NCI-H2029 treated with DMSO at 0.1 percent for 48 hours (cell line): ENCODE measurements around the gene SYCE1L.
"Not testable (repeated sequence)": the region's sequence is repeated elsewhere in the genome, so short reads cannot be mapped to it uniquely, and the experiment has no call there.

Source experiments
- DNase-seq: peaks from one replicate; lab custom pipeline; 2025; lab: John Stamatoyannopoulos, UW

The SYCE1L gene, protein sequence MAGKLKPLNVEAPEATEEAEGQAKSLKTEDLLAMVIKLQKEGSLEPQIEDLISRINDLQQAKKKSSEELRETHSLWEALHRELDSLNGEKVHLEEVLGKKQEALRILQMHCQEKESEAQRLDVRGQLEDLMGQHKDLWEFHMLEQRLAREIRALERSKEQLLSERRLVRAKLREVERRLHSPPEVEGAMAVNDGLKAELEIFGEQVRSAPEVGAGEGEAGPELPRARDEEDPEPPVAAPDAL

DNA sequence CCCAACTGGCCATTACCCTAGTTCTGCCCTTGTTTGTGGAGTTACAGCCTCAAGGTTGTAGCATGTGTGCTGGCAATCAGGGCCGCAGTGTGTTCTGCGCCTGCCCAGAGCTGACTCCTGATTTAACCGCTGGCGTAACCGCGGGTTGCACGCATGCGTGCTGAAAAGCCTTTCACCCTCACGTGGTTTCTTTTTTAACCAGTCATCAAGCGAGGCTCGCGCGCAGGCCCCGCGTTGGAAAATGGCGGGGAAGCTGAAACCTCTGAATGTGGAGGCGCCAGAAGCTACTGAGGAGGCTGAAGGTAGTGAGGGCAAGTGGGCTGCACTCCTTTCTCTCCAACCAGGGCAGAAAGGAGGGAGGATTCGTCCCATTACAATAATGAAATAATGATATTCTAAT, at the start of gene SYCE1L:
Gene SYCE1L (plus strand): TSS at position 198 of the 400 bp plus-strand sequence. CDS start 44 bp downstream, at position 242.
- no peak for DNase-seq

DNA sequence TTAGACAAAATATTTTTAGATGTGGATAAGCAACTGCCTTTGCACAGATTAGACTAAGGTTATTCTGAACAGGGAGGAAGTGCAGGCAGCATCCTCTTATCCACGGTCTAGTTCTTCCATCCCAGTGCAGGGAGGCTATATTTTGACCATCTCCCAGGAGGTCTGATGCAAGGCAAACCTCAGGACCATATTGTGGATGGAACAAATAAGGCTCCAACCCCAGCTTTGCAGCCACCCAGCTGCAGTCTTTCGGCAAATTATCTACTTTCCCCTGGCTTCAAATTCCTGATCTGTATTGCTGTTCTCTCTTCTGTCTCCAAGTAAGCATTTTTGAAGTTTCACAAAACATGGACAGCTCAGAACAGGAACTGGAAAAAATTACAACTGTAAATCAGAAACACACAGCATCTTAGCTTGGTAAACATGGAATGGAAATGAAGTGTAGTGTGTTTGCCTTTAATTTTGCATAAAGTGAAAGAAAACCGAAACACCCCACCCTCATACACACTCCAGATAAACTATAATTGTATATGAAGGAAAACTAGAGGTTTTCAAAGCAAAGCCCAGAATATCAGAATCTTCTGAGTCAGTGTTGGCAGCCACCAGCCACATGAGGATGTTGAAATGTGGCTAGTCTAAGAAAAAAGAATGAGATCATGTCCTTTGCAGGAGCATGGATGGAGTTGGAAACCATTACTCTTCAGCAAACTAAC, 41.7 kb upstream of the SYCE1L start:
- no peak for DNase-seq

DNA sequence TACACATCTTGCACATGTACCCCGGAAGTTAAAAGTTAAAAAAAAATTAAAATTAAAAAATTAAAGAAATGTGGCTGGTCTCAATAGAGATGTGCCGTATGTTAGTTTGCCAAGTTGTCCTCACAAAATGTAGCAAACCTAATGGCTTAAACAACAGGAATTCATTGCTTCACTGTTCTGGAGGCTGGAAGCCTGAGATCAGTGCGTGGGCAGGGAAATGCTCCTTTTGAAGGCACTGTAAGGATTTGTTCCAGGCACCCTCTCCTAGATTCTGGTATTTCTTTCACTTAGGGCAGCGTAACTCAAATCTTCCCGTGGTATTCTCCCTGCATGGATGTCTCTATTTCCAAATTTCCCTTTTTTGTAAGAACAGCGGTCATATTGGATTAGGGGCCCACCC, 40.9 kb upstream of the SYCE1L start:
- DNase-seq: no peak

DNA sequence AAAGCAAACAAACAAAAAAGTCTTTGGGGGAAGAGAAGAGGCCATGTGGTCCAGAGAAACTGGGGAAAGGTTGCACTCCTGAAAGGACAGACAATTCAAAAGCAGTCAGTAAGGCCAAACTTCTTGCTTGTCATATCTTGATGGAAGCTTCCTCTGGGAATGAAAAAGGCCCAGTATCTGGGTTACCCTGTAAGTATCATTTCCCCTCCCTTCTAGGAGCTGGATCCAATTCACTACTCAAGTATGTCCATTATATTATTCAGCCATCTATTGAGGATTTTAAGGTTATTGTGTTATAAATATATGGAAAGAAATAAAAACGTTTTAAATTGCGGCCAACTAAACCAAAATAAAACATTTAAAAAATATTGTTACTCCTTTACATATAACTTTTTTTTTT, 34.2 kb upstream of the SYCE1L start:
- no peak for DNase-seq

DNA sequence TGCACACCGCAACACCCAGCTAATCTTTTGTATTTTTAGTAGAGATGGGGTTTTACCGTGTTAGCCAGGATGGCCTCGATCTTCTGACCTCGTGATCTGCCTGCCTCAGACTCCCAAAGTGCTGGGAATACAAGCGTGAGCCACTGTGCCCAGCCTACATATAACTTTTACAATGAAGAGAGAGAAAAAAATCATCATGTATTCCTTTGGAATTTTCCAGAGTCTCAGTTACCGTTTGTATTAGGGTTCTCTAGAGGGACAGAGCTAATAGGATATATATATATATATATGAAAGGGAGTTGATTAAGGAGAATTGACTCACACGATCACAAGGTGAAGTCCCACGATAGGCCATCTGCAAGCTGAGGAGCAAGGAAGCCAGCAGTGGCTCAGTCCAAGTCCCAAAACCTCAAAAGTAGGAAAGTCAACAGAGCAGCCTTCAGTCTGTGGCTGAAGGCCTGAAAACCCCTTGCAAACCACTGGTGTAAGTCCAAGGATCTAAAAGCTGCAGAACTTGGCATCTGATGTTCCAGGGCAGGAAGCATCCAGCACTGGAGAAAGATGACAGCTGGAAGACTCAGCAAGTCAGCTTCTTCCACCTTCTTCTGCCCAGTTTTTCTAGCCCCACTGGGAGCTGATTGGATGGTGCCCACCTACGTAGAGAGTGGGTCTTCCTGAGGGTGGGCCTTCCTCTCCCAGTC, 33.5 kb upstream of the SYCE1L start:
- DNase-seq: not testable (repeated sequence)

DNA sequence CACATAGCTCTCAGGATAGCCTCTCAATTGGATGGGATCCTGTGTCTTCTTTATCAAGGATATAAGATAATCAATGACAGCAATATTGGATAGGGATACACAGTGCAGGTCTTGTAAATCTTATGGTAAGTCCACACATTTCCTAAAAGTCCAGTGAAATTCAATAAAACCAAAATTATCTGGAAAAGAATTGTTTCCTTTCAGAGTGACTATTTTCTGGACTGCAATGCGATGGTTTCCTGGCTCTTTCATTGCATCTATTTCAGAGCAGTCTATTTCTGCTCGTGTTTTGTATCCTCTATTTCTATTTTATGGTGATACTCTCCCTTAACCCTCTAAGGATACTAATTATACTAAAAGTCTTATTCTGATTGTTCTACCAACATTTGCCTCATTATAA, 32.5 kb upstream of the SYCE1L start:
- DNase-seq: no peak

DNA sequence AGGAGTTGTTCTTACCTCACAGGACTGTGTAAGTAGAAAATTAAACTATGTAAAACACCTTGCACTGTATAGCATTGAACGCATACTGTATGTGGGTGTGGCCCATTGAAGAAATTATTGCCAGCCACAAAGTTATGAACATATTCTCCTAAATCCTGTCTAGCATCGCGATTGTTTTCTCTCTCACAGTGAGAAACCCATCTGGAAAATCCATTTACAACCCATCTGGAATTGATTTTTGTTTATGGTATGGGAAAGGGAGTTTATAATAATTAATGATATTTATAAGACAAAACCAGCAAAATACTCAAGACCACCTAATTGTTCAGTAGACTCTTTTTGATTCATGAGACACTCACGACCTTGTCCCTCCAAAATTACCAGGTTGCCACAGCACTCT, 30.3 kb upstream of the SYCE1L start:
- no peak for DNase-seq

DNA sequence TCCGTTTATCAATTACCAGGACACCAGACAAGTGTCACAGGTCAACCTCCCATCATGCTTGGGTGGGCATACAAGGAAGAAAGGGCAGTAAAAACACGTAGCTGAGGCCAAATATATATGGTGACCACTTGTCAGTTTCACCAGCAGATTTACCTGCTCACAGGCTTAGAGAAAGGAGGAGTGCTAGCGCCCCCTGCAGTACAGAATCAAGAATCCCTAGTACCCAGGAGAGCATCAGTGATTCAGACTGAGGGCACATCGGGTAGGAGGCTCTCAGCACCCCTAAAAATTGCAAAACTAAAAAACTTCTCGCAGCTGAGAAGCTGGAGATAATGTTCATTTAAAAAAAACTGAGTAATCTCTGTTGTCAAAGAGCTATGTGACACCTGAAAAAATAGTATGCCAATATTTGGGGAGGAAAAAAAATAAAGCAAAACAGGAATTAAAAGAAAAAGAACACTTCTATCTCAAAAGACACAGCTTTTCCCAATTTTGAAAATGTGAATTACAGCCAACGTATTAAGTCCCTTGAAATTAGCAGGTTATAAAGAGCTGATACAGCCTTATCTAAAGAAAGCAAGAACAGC, 29.5 kb upstream of the SYCE1L start:
- peak; percentile 3 for DNase-seq

DNA sequence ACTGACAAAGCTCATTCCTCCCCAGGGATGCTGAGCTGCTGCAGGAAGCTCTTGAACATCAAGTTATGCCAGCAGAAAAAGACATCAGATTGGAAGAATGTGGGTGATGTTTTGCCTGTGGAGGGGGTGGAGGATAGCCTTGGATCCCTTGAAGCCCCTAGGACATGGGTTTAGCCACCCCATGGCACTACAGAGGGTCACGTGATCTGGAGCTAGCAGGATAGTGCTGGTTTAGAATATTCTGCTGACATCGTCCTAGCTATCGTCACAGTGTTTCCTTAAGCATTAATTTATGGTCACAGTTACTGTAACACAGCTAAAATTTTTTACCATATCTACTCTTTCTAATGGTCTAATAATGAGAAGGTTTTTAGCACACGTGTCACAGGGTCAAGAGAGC, 28.4 kb upstream of the SYCE1L start:
- no peak for DNase-seq

DNA sequence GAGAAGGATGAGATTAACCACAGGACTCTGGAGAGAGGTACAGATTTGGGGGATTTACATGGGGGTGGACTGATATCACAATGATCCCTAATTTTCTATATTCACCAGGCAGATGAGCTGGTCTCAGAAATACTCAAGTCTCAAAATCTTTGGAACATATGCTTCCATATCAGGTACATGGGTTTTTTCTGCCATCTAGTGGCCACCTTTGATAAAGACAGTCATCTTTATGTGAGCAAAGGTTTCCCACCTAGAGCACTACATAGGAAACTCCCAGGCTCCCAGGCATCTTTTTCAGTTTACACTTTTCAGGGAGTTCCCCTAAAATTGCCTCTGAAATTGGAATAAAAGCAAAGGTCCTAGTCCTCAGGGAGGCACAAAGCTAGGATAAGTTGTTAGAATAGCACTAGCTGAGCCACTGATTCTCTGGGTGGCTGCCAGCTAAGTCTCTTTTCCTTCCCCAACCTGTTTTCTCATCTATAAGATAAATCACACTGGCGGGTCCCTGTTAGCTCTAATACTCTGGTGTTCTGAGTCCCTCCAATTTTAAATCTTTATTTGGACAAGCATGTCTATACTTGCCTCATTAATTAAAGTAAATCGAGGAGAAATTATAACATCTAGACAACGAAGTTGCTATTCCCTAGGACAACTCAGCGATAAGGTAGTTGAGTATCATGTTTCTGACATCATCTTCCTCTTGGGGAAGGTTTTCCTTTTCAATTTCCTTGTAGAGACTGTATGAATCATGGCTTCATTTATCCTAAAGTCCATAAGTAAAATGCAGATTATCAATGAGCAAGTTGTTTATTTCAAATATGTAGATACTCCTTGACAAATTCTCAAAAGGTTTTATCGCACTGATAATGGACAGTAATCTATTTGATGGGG, 27.2 kb upstream of the SYCE1L start:
- DNase-seq: peak; percentile 13

DNA sequence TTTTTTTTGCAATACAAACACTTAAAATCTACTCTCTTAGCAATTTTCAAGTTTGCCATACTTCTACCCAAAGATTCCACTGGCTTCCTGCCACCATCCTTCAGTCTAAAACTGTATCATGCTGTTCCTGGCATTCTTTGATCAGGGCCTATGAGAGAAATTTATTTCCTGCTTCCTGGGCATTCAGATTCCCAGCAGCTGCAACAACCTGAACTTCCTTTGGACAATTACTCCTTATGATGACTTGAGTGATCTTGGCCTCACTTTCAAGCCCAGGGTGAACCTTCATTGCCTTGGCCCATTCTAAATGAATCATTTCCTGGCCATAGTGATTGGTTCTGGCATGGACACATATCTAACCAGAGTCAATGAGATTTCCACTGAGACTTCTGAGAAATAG, 26.3 kb upstream of the SYCE1L start:
- DNase-seq: no peak

DNA sequence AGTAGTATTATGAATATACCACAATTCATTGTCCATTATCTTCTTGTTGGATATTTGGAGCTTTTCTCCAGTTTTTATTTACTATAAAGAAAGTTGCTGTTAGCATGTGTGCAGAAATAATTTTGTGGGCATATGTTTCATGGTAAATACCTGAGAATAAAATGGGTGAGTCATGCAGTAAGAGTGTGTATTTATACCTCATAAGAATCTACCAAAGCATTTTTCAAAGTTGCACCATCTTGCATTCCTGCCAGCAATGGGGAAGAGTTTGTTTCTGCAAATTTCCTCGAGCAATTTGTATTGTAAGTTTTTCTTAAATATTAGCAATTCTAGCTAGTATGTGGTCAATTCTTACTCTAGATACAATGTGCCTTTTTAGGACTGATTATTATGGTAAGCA, 16.1 kb upstream of the SYCE1L start:
- DNase-seq: no peak

DNA sequence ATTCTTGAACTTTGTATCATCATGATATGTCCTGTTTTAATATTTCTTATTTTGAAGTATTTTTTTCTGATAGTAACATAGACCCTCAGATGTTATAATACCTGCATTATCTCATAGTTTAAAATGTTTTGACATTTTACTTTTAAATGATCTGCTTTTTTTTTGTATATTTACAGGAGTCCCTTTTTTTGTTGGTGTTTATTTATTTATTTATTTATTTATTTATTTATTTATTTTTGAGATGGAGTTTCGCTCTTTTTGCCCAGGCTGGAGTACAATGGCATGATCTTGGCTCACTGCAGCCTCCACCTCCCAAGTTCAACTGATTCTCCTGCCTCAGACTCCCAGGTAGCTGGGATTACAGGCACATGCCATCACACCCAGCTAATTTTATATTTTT, 12.9 kb upstream of the SYCE1L start:
- DNase-seq: not testable (repeated sequence)

DNA sequence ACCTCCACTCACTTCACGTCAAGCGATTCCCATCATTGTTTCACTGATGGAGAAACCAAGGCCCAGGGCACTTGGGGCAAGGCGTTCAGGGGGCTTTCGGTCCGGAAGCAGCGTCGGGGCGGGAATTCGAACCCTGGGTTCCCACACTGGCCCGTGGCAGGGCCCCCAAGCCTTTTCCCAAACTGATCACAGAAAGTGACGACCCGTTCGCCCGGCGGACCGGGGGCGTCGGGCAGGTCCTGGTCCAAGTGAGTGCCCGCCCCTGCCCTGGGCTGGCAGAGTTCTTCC, 9.1 kb upstream of the SYCE1L start:
- DNase-seq: no peak

DNA sequence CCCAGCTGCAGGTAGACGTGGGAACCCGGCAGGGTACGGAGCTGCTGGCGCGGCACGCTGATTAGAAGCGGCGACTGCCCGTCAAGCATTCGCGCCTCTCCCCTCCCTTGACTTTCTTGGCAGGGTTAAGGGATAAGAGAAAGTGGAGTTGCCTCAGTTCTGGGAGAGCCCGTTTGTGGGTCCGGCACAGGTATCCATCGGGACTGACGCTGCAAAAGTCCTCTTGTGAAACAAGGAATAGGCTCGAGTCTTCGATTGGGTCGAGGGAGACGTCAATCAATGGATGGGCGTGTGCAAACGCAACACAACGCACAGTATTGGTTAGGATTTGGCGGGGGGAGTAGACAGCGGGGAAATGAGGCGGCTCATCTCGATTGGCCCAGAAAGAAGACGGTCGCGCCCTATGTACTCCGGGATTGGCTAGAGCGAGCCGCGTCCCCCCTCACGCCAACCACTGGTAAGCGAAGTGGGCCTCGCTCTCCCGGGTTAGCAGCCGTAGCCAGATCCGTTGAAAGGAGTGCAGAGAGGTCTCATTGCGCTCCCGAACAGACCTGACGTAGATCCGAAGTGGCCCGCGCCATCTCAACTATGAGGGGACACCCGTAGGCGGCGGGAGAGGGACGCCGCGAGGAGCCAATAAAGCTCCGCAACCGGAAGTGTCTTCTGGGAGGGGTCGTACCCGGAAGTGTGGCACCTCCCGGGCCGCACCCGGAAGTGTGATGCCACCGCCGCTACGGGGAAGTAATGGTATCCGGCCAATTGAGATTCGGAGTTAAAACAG, 8.5 kb upstream of the SYCE1L start, which contains the start of gene MON1B:
Gene MON1B (plus strand): TSS at position 713 of the 781 bp plus-strand sequence. CDS start 296 bp downstream, outside the sequence.
- DNase-seq: peak; percentile 80

DNA sequence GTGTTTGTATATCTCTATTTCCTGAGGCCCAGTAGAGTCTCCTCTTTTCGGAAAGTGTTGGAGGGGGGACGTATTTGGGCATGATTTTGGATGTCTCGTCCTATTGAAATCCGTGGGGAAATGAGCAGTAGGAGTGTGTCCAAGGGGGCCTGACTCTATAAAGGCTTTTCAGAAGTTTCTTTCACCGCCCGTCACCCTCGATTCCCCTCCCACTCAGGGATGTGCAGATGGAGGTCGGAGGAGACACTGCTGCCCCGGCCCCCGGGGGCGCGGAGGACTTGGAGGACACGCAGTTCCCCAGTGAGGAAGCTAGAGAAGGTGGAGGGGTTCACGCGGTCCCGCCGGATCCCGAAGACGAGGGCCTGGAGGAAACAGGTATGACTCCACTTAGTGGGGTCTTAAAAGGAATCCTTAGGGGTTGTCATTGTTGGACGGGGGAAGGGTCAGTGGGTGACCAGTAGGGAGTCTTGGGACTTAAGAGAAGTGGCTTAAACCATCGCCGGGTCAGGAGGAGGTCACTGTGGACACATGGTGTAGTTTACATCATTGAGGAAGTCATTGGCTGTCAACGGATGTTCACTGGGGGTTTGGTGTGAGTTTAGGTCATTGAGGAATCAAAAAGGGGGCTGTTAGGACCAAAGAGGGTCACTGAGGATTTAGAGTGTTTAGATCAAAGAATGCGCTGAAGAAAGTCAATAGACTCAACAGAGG, 7.8 kb upstream of the SYCE1L start:
- DNase-seq: no peak

DNA sequence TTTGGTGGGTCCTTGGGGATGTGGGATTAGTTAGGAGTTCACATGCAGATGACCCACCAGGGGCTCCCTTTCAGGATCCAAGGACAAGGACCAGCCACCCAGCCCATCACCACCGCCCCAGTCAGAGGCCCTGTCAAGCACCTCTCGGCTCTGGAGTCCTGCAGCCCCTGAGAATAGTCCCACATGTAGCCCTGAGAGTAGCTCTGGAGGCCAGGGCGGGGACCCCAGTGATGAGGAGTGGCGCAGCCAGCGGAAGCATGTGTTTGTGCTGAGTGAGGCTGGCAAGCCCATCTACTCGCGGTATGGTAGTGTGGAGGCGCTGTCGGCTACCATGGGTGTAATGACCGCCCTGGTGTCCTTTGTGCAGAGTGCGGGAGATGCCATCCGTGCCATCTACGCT, 5.8 kb upstream of the SYCE1L start:
- no peak for DNase-seq

DNA sequence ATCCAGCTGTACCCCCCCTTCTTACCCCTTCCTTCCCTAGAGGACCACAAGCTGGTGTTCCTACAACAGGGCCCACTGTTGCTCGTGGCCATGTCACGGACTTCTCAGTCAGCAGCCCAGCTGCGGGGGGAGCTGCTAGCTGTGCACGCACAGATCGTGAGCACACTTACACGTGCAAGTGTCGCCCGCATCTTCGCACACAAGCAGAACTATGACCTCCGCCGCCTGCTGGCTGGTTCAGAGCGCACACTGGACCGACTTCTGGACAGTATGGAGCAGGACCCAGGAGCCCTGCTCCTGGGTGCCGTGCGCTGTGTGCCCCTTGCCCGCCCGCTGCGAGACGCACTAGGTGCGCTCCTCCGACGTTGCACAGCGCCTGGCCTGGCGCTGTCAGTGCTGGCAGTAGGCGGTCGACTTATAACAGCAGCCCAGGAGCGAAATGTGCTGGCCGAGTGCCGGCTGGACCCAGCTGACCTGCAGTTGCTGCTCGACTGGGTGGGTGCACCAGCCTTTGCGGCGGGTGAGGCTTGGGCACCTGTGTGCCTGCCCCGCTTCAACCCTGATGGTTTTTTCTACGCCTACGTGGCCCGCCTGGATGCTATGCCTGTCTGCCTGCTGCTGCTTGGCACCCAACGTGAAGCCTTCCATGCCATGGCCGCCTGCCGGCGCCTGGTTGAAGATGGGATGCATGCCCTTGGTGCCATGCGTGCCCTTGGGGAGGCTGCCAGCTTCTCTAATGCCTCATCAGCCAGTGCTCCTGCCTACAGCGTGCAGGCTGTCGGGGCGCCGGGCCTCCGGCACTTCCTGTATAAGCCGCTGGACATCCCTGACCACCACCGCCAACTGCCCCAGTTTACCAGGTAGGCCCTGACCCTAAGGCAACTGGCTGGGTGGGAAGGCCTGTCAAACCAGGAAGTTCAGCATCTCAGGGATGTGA, 4.6 kb upstream of the SYCE1L start:
- DNase-seq: no peak

DNA sequence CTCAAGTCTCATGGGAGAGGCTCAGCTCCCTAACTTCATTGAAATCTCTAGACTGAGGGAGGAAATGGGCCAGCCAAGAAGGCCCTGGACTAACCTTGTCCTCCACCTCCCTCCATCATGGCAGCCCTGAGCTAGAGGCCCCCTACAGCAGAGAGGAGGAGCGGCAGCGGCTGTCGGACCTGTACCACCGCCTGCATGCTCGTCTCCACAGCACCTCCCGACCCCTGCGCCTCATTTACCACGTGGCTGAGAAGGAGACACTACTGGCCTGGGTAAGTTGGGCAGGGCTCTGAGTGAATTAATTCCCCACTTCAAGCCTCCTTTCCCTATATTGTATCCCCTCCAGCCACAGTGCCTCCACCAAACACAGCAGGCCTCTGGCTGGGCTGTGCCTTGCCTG, 3.8 kb upstream of the SYCE1L start:
- no peak for DNase-seq
